H1 (cell line): ENCODE results near the gene MRPS27.

Experiments used
- GABPA ChIP-seq: IDR thresholded peaks from 2 replicates; pipeline ENCODE4 v1.6.1; 2011; ENCODE audit warnings: mild to moderate bottlenecking, low read length, moderate library complexity, borderline replicate concordance; ENCODE audit not compliant: insufficient read depth
- POLR2A ChIP-seq, 2 experiments: IDR thresholded peaks; 1 replicate in 1 of 2; 2 replicates in 1 of 2; pipeline ENCODE4 v1.6.1; 2011; ENCODE audit warnings: low read depth in 2 of 2, low read length in 2 of 2, mild to moderate bottlenecking in 2 of 2; ENCODE audit errors: control extremely low read depth in 1 of 2
- TF ChIP-seq, protein P1 (sequence below): IDR thresholded peaks from 2 replicates; pipeline ENCODE4 v1.6.1; 2012; ENCODE audit warnings: inconsistent platforms
- TF ChIP-seq, protein P2 (sequence below), 3 experiments: IDR thresholded peaks; 1 replicate in 2 of 3; 2 replicates in 1 of 3; pipeline versions ENCODE4 v1.5.1 to v1.6.1; 2011; ENCODE audit warnings: low read length in 3 of 3, mild to moderate bottlenecking in 3 of 3, inconsistent platforms in 2 of 3, low read depth in 1 of 3, moderate library complexity in 1 of 3; ENCODE audit not compliant: insufficient read depth in 1 of 3; ENCODE audit errors: control extremely low read depth in 1 of 3

DNA sequence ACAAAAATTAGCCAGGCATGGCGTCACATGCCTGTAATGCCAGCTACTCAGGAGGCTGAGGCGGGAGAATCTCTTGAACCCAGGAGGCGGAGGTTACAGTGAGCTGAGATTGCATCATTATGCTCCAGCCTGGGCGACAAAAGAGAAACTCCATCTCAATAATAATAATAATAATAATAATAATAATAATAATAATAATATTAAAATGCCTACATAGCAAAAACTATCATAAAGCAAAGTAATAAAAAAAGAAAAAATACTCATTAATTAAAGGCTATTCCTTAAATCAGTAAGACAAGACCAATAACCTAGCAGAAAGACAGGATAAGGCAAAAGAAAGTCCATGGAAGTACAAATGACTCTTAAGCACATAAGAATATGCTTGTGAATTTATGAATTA lies 50.0 kb downstream of the MRPS27 start:
- TF ChIP-seq, protein P1, sequence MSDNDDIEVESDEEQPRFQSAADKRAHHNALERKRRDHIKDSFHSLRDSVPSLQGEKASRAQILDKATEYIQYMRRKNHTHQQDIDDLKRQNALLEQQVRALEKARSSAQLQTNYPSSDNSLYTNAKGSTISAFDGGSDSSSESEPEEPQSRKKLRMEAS = no peak
- TF ChIP-seq POLR2A (IDR thresholded peaks at IDR 0.05; ENCODE audit: control extremely low read depth in 1 of 2, low read depth in 2 of 2, low read length in 2 of 2) (no peak), GABPA (no peak)
- TF ChIP-seq, protein P2, sequence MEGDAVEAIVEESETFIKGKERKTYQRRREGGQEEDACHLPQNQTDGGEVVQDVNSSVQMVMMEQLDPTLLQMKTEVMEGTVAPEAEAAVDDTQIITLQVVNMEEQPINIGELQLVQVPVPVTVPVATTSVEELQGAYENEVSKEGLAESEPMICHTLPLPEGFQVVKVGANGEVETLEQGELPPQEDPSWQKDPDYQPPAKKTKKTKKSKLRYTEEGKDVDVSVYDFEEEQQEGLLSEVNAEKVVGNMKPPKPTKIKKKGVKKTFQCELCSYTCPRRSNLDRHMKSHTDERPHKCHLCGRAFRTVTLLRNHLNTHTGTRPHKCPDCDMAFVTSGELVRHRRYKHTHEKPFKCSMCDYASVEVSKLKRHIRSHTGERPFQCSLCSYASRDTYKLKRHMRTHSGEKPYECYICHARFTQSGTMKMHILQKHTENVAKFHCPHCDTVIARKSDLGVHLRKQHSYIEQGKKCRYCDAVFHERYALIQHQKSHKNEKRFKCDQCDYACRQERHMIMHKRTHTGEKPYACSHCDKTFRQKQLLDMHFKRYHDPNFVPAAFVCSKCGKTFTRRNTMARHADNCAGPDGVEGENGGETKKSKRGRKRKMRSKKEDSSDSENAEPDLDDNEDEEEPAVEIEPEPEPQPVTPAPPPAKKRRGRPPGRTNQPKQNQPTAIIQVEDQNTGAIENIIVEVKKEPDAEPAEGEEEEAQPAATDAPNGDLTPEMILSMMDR (IDR thresholded peaks at IDR 0.05; ENCODE audit: control extremely low read depth in 1 of 3, insufficient read depth in 1 of 3, low read depth in 1 of 3, low read length in 3 of 3) = no peak
